NCI-H526 (cell line): ENCODE results near the gene BAG3.
A peak's percentile ranks its signal among the peaks of the same experiment; 100 is the strongest.

Experiments
- DNase-seq, 2 experiments: peaks; one replicate each; lab custom pipeline; 2025; lab: John Stamatoyannopoulos, UW

BAG3 gene

DNA sequence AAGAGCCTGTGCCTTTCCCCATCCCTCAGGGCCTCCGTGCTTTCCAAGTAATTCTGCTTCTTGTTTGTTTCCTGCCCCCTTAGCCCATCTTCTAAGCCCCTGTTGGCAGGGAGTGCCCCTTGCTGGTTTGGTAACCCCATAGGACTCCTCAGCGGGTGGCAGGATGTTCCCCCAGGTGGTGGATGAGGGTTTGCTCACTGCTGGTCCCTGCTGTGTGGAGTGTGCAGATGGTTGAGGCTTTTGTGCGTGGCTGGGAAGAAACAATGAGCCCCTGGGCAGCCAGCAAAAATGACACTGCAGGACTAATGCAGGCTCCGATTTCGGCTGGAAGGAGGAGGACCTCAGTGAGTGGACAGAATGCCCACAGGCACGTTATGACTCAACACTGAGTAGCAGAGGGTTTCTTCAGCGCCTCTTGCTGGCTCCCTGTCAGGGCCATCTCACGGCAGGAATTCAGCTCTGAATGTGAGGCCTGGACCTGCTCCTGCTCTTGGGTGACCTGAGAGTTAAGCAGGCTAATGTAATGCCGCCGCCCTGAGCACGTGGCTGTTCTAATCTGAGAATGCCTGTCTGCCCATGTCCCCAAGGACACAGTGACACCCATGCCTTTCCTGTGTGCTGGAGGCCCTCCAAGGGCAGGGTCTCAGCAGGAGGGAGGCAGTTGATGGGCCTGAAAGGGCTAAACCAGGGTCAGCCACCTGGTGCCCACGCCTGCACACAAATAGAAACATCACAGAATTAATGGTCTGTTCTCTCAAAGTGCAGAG lies 16.6 kb downstream of the BAG3 start:
- no peak for DNase-seq

DNA sequence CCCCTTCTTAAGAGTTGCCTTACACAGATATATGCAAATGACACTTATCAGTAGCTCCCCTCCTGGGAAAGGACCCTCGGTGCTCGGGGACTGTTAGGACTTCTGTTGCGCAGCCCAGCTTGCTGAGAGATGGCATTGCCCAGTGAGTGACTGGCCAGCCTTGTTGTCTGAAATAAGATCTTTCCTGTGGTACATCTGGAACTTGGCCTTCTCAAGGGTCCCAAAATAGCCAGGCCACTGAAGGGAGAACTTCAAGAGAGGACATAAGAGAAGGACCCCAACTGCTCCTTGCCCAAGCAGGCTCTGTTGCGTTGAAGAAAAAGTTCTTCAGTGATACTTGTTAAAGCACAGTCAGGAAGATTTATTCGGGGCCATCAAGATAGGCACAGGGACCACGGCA lies 17.3 kb downstream of the BAG3 start:
- no peak for DNase-seq

DNA sequence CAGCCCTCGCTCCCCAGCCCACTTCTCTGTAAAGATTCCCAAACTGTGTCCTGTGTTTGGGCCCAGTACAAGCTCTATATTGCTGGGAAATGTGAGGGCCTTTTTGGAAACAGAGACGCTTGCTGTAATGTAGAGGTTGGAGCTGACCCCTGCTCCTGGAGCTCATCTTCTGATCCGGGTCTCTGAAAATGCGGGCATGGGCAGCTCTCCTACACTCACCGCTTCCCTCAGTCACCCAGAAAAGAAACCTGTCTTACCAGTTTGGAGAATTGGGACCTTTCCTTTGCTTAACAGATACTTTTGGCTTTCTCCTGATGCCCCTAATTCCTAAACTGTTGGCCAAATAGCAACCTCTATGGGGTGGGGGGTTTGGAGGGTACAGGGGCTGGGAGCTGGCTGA lies 18.2 kb downstream of the BAG3 start:
- peak in 1 of 2 experiments; percentile 8 for DNase-seq

- DNase-seq: peak; percentile 16 to 53
These were observed 18.9 kb downstream of the BAG3 start for GRCh38 chr10:119669975-119670640.

- DNase-seq: no peak
These were observed 19.5 kb downstream of the BAG3 start for GRCh38 chr10:119670717-119671116.

GRCh38 chr10:119671381-119671780 lies 20.2 kb downstream of the BAG3 start:
- no peak for DNase-seq

DNA sequence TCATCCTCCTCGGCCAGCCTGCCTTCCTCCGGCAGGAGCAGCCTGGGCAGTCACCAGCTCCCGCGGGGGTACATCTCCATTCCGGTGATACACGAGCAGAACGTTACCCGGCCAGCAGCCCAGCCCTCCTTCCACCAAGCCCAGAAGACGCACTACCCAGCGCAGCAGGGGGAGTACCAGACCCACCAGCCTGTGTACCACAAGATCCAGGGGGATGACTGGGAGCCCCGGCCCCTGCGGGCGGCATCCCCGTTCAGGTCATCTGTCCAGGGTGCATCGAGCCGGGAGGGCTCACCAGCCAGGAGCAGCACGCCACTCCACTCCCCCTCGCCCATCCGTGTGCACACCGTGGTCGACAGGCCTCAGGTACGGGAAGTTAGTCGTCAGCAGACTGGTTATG lies 21.1 kb downstream of the BAG3 start:
- DNase-seq: no peak

- DNase-seq: no peak
These were observed 22.1 kb downstream of the BAG3 start for GRCh38 chr10:119673271-119673670.

DNA sequence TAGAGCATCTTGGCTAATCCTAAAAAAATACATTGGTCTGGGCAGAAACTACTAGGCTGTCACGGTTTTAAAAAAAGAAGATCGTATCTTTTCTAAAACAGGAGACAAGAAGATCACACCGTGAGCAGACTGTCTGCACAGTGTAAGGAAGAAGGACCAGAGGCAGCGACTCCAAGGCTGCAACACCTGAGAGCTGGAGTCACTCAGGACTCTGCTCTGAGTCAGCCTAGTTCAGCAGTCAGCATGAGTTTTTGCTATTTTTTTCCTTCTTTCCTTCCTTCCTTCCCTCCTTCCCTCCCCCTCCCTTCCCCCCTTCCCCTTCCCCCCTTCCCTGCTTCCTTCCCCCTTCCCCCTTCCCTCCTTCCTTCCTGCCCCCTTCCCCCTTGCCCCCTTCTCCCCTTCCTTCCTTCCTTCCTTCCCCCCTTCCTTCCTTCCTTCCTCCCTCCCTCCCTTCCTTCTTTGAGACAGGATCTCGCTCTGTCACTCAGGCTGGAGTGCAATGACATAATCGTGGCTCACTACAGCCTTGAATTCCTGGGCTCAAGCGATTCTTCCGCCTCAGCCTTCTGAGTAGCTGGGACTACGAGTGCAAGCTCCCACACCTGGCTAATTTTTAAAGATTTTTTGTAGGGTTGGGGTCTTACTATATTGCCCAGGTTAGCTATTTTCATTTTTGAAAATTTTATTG lies 24.4 kb downstream of the BAG3 start:
- DNase-seq: no peak

DNA sequence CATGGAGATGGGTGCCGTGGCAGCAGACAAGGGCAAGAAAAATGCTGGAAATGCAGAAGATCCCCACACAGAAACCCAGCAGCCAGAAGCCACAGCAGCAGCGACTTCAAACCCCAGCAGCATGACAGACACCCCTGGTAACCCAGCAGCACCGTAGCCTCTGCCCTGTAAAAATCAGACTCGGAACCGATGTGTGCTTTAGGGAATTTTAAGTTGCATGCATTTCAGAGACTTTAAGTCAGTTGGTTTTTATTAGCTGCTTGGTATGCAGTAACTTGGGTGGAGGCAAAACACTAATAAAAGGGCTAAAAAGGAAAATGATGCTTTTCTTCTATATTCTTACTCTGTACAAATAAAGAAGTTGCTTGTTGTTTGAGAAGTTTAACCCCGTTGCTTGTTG lies 25.9 kb downstream of the BAG3 start:
- no peak for DNase-seq

DNA sequence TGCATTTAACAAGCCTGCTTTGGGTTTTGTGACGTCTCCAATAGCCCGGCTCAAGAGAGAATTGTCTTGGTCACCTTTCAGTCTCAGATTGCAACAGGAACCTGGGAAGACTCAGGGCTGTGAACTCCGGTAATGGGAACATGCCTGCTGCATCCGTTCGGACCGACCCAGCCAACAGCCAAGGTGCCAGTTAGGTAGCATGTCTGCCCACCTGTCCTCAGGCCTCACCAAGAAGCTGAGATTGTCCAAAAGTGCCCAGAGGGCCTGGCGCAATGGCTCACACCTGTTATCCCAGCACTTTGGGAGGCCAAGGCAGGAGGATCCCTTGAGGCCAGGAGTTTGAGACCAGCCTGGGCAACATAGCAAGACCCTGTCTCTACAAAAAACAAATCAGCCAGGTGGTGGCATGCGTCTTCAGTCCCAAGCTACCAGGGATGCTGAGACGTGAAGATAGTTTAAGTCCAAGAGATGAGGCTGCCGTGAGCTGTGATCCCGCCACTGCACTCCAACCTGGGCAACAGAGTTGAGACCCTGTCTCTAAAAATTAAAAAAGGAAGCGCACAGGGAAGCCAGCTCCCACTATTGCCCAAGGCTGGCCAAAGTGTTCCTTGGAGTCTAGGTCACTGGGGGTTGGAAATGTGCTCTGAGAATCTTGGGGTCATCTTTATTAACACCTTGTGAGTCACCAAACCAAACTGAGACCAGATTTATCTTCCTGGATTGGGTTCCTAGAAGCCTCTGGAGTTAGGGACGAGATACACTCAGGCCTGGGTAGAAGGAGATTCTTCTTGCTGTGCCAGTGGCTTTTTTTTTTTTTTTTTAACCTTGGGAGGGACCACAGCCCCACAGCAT lies 26.9 kb downstream of the BAG3 start:
- DNase-seq: no peak

- DNase-seq: no peak
These were observed 28.3 kb downstream of the BAG3 start for GRCh38 chr10:119679480-119679829.

GRCh38 chr10:119680050-119680449 lies 28.9 kb downstream of the BAG3 start:
- DNase-seq: no peak

GRCh38 chr10:119680650-119681081 lies 29.5 kb downstream of the BAG3 start:
- DNase-seq: no peak

DNA sequence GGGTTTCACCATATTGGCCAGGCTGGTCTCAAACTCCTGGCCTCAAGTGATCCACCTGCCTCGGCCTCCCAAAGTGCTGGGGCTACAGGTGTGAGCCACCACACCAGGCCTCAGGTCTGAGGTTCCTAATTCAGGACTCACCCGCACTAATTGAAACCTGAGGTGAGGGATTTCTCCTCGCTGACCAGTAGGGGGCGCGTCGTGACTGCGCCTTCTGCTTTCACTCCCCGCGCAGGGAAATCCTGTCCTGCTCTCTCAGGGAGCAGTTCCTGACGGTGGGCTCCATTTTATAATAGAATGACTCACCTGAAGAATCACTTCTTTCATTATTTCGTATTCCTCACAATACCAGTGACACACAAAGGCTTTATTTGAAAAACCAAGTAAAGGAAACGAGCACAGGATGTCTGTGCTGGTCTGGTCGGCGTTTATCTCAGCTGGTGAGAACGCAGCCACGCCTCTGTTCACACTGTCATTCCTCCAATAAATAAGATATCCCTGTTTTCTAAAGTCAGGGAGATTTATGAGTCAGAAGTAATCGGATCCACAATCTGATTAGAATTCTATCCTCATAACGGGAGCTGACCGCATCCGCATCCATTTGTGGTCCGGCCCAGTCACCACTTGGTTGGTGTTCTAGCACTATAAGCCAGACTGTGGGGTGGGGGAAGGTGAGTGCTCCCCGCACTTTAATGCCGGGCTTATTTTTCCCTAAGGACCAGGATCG lies 35.4 kb downstream of the BAG3 start:
- DNase-seq: peak; percentile 14 to 72

GRCh38 chr10:119687192-119688032 lies 36.2 kb downstream of the BAG3 start:
- no peak for DNase-seq

DNA sequence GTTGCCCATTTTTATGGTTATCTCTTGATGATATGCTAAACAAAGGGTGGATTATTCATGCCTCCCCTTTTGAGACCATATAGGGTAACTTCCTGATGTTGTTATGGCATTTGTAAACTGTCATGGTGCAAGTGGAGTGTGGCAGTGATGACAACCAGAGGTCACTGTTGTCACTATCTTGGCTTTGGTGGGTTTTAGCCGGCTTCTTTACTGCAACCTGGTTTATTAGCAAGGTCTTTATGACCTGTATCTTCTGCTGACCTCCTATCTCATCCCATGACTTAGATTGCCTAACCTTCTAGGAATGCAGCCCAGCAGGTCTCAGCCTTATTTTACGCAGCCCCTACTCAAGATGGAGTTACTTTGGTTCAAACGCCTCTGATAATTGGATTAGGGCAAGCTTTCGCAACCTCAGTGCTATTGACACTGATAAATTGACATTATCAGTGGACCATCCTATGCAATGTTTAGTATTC lies 36.9 kb downstream of the BAG3 start:
- no peak for DNase-seq

DNA sequence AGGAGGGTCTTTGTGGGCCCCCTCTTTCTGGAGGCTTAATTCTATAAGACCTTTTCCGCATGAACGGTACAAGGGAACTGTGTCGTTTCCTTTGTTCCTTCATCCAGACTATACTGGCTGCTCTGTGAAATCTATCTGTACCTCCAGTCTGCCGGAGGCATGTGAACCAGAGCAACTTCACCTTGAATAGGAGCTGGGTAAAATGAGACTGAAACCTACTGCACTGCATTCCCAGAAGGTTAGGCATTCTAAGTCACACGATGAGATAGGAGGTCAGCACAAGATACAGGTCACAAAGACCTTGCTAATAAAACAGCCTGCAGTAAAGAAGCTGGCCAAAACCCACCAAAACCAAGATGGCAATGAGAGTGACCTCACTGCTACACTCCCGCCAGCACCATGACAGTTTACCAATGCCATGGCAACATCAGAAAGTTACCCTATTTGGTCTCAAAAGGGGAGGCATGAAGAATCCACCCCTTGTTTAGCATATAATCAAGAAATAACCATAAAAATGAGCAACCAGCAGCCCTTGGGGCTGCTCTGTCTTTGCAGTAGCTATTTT lies 37.9 kb downstream of the BAG3 start:
- DNase-seq: no peak

DNA sequence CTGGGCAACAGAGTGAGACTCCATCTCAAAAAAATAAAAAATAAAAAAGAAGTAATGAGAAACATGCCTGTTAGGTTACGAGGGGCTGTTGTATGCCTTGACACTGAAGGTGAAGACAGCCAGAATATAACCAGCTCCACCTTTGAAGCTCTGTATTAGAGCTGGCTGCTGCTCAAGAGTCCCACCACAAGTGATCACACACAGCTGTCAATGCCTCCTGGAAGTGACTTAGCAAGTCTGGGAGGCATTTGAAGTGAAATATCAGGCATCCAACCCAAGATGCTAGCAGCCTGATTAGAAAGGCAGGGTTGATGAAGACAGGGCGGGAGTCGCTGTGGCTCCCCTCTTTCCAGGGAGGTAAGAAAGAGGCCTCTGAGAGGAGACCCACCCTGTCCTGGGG lies 40.5 kb downstream of the BAG3 start:
- no peak for DNase-seq
